Stimulated activated CD4-positive, alpha-beta T cell treated with anti-CD3 and anti-CD28 coated beads, Interleukin-15, amount 100 ng/mL, for 1 hour (primary cell): Measurements from ENCODE around the gene AGRN.
"Not testable (repeated sequence)": the region's sequence is repeated elsewhere in the genome, so short reads cannot be mapped to it uniquely, and the experiment has no call there.

Experiments used
- DNase-seq, 2 donors: peaks; one replicate each; pipeline ENCODE4 v3.0.0-alpha.2; 2020; ENCODE audit warnings: low read depth in 1 of 2, low spot score in 1 of 2

The AGRN gene

GRCh38 chr1:1090424-1091343 lies 70.8 kb downstream of the AGRN start:
- no peak for DNase-seq

- no peak for DNase-seq
Measured at GRCh38 chr1:1091344-1092148, 71.6 kb downstream of the AGRN start.

- DNase-seq = no peak
Measured at GRCh38 chr1:1092149-1092855, 72.4 kb downstream of the AGRN start.

- no peak for DNase-seq
Measured at GRCh38 chr1:1092894-1093609, 73.1 kb downstream of the AGRN start.

GRCh38 chr1:1093610-1093943 lies 73.7 kb downstream of the AGRN start:
- no peak for DNase-seq

- no peak for DNase-seq
Measured at GRCh38 chr1:1094981-1095380, 75.1 kb downstream of the AGRN start.

- DNase-seq = not testable (repeated sequence)
Measured at GRCh38 chr1:1096136-1096535, 76.2 kb downstream of the AGRN start.

GRCh38 chr1:1098681-1099421 lies 78.9 kb downstream of the AGRN start:
- DNase-seq = no peak

GRCh38 chr1:1099506-1100183 lies 79.7 kb downstream of the AGRN start:
- DNase-seq = no peak

- no peak for DNase-seq
Measured at GRCh38 chr1:1100296-1100695, 80.4 kb downstream of the AGRN start.

GRCh38 chr1:1101503-1101902 lies 81.6 kb downstream of the AGRN start:
- no peak for DNase-seq

GRCh38 chr1:1104152-1104551 lies 84.2 kb downstream of the AGRN start:
- DNase-seq = not testable (repeated sequence)
